ENCODE data around the gene NMNAT2.

- TF ChIP-seq CTCF (IDR thresholded peaks at IDR 0.05), result no peak
- no peak for TF ChIP-seq POLR2A (IDR thresholded peaks at IDR 0.05)
- no peak for TF ChIP-seq EP300 (IDR thresholded peaks at IDR 0.05)
Observed at GRCh38 chr1:183391863-183392262, 26.3 kb downstream of the NMNAT2 start.
